ENCODE measurements around the gene CASKIN1.

Gene CASKIN1

DNA sequence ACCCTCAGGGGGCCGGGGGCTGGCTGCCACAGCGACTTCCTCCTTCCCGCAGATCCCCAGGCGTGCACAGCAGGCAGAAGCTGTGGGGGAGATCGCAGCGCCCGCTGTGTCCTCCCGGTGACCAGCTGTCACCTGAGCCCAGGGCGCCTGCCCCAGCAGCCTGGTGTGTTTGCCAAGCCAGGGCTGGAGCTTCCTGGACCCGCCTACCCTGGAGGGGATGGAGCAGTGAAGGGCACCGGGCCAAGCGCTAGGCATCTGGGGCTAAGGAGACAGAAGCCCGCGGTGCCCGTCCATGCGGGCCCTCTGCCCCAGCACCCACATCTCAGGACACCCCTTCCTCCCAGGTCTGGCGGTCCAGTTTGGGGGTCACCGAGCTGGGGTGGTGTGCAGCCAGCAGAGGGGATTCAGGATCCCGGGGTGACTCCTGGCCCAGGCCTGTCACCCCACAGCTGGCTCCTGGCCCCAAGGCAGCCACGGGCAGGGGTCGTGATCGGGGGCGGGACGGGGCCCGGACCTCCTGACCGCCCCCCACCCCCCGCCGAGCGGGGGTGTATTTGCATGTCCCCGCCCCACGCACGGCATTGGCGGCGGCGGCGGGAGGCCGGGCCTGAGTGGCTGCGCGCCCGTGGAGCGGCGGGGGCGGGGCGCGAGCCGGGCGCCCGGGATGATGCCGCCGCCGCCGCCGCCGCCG is 48.3 kb downstream of the CASKIN1 start, which contains the start of gene RAB26:
Gene RAB26, plus strand, starts transcription at position 645 of the 691 bp plus-strand sequence. CDS start 159 bp downstream, outside the sequence.
- peak within 1 kb of the TSS; percentile 93 for H3K9ac ChIP-seq (ENCODE audit: low read depth, low read length, poor library complexity)
- WGBS, 2 donors (ENCODE audit: extremely low coverage in 2 of 2, insufficient read length in 2 of 2, insufficient replicate concordance in 1 of 2), result no CpG with 5 or more reads among the region's 55 CpGs
- H2BK15ac ChIP-seq (ENCODE audit: low read length), result peak within 1 kb of the TSS; percentile 81
- peak within 1 kb of the TSS in 1 of 2 donors; percentile 77 for H3K4me3 ChIP-seq (ENCODE audit: low read length in 2 of 2)
- peak within 1 kb of the TSS; percentile 31 for H2BK120ac ChIP-seq (ENCODE audit: low read depth, low read length)
- peak within 1 kb of the TSS; percentile 95 for H3K18ac ChIP-seq (ENCODE audit: low read length)
- peak within 1 kb of the TSS; percentile 93 for H3K23ac ChIP-seq (ENCODE audit: low read depth, low read length, poor library complexity)
- H3K4me1 ChIP-seq (ENCODE audit: control insufficient read depth in 2 of 2, insufficient read depth in 1 of 2, low read depth in 1 of 2, low read length in 2 of 2), result peaks cover 6 to 39% of the 10 kb centered on the region in 2 donors
- peak within 1 kb of the TSS; percentile 99 for H3K14ac ChIP-seq (ENCODE audit: low read length)
- H3K9me3 ChIP-seq (replicated peaks in 1 of 2; ENCODE audit: control insufficient read depth in 2 of 2, insufficient read depth in 1 of 2, low read depth in 1 of 2, low read length in 2 of 2), result no peaks in the 10 kb centered on the region
- H3K79me1 ChIP-seq (ENCODE audit: low read depth, low read length), result peaks cover 11% of the 10 kb centered on the region
- H2AK5ac ChIP-seq (ENCODE audit: low read depth, low read length), result peak within 1 kb of the TSS; percentile 92
- peak within 1 kb of the TSS; percentile 6 for H4K8ac ChIP-seq (ENCODE audit: low read depth, low read length)
- DNase-seq (ENCODE audit: low spot score), result peak; percentile 70
- H3K4me2 ChIP-seq (ENCODE audit: insufficient read depth, low read length, poor library complexity, severe bottlenecking), result peak within 1 kb of the TSS; percentile 91
- no peak within 1 kb of the TSS for H2AFZ ChIP-seq (ENCODE audit: low read length)
- H3K27ac ChIP-seq (replicated peaks; ENCODE audit: low read length), result peak within 1 kb of the TSS; percentile 64
- H3K27me3 ChIP-seq (ENCODE audit: control insufficient read depth in 3 of 3, insufficient read depth in 3 of 3, low read depth in 1 of 3, low read length in 3 of 3), result no peaks in the 10 kb centered on the region
- H2BK5ac ChIP-seq (ENCODE audit: low read length), result no peak within 1 kb of the TSS
- no peak within 1 kb of the TSS for H2BK12ac ChIP-seq (ENCODE audit: low read length)
- no peak within 1 kb of the TSS for H4K91ac ChIP-seq (ENCODE audit: low read depth, low read length, poor library complexity)
- H3K4ac ChIP-seq (ENCODE audit: low read length), result no peak within 1 kb of the TSS
- peaks cover 12 to 26% of the 10 kb centered on the region in 2 donors for H3K36me3 ChIP-seq (replicated peaks in 1 of 2; ENCODE audit: control insufficient read depth in 2 of 2, insufficient read depth in 2 of 2, low read length in 2 of 2)

DNA sequence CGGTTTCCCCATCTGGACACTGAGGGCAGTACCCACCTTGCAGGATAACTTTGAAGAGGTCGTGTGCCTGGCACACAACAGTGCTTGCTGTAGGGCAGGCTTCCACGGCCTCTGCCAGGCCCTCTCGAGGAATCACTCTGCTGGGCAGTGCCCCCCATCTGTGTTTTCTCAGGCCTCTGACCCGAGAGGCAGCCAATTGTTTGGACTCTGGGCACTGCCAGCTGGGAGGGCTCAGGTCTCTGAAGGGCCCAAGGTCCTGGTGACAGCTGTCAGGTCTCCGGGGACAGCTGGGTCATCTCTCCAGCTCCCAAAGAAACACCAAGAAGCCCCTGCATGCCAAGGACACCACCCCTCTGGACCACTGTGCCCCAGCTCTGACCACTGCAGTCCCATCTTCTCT is 49.0 kb downstream of the CASKIN1 start:
- no peak for DNase-seq (ENCODE audit: low spot score)
- no peak overlapping the region for H3K4ac ChIP-seq (ENCODE audit: low read length)

DNA sequence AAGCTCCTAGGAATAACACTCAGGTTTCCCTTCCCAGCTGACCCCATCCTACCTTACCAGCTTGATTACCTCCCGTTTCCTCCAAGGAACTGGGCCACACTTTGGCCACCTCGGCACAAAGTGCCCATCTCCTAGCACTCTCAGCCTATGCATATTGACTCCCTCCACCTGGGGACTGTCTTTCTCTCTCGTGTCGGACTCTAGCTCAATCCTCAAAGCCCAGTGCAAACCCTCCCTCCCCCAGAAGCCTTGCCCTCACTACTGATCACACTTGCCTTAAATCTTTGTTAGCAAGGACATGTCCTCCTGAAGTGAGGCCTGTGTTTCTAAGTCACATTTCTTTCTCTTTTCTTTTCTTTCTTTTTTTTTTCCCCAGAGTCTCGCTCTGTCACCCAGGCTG is 50.6 kb downstream of the CASKIN1 start:
- H4K8ac ChIP-seq (ENCODE audit: low read depth, low read length), result no peak overlapping the region
- H3K23ac ChIP-seq (ENCODE audit: low read depth, low read length, poor library complexity), result no peak overlapping the region
- H3K4me1 ChIP-seq (ENCODE audit: control insufficient read depth in 2 of 2, insufficient read depth in 1 of 2, low read depth in 1 of 2, low read length in 2 of 2), result peaks cover 2 to 23% of the 10 kb centered on the region in 2 donors
- WGBS, 2 donors (ENCODE audit: extremely low coverage in 2 of 2, insufficient read length in 2 of 2, insufficient replicate concordance in 1 of 2), result no CpG with 5 or more reads among the region's 5 CpGs
- no peaks in the 10 kb centered on the region for H3K9me3 ChIP-seq (replicated peaks in 1 of 2; ENCODE audit: control insufficient read depth in 2 of 2, insufficient read depth in 1 of 2, low read depth in 1 of 2, low read length in 2 of 2)
- no peak overlapping the region for H3K18ac ChIP-seq (ENCODE audit: low read length)
- no peak overlapping the region for H2BK12ac ChIP-seq (ENCODE audit: low read length)
- no peak overlapping the region for H3K14ac ChIP-seq (ENCODE audit: low read length)
- H2AFZ ChIP-seq (ENCODE audit: low read length), result no peak overlapping the region
- H2BK5ac ChIP-seq (ENCODE audit: low read length), result no peak overlapping the region
- H3K4me3 ChIP-seq (ENCODE audit: low read length in 2 of 2), result no peak overlapping the region
- H3K4me2 ChIP-seq (ENCODE audit: insufficient read depth, low read length, poor library complexity, severe bottlenecking), result no peak overlapping the region
- no peaks in the 10 kb centered on the region for H3K27me3 ChIP-seq (ENCODE audit: control insufficient read depth in 3 of 3, insufficient read depth in 3 of 3, low read depth in 1 of 3, low read length in 3 of 3)
- no peak for DNase-seq (ENCODE audit: low spot score)
- no peak overlapping the region for H2BK120ac ChIP-seq (ENCODE audit: low read depth, low read length)
- H3K9ac ChIP-seq (ENCODE audit: low read depth, low read length, poor library complexity), result no peak overlapping the region
- H2AK5ac ChIP-seq (ENCODE audit: low read depth, low read length), result no peak overlapping the region
- H3K27ac ChIP-seq (replicated peaks; ENCODE audit: low read length), result no peak overlapping the region
- H4K91ac ChIP-seq (ENCODE audit: low read depth, low read length, poor library complexity), result no peak overlapping the region
- no peak overlapping the region for H2BK15ac ChIP-seq (ENCODE audit: low read length)
- peaks cover 0 to 3% of the 10 kb centered on the region in 2 donors for H3K36me3 ChIP-seq (replicated peaks in 1 of 2; ENCODE audit: control insufficient read depth in 2 of 2, insufficient read depth in 2 of 2, low read length in 2 of 2)
- peaks cover 6% of the 10 kb centered on the region for H3K79me1 ChIP-seq (ENCODE audit: low read depth, low read length)
- H3K4ac ChIP-seq (ENCODE audit: low read length), result no peak overlapping the region

More for the DNA sequence above, 49.0 kb downstream of the CASKIN1 start:
- Histone ChIP-seq H4K91ac (ENCODE audit: low read depth, low read length, poor library complexity) (no peak overlapping the region), H2BK120ac (ENCODE audit: low read depth, low read length) (no peak overlapping the region), H2AFZ (ENCODE audit: low read length) (no peak overlapping the region), H4K8ac (ENCODE audit: low read depth, low read length) (no peak overlapping the region), H3K9ac (ENCODE audit: low read depth, low read length, poor library complexity) (no peak overlapping the region), H2BK12ac (ENCODE audit: low read length) (no peak overlapping the region), H3K27me3 (ENCODE audit: control insufficient read depth in 3 of 3, insufficient read depth in 3 of 3, low read depth in 1 of 3, low read length in 3 of 3) (no peaks in the 10 kb centered on the region), H3K4me2 (ENCODE audit: insufficient read depth, low read length, poor library complexity, severe bottlenecking) (no peak overlapping the region), H3K79me1 (ENCODE audit: low read depth, low read length) (peaks cover 6% of the 10 kb centered on the region), H2AK5ac (ENCODE audit: low read depth, low read length) (peak overlapping the region; percentile 78), H3K18ac (ENCODE audit: low read length) (peak overlapping the region; percentile 80), H3K14ac (ENCODE audit: low read length) (no peak overlapping the region), H3K4me3 (ENCODE audit: low read length in 2 of 2) (no peak overlapping the region), H2BK15ac (ENCODE audit: low read length) (peak overlapping the region; percentile 4), H3K4me1 (ENCODE audit: control insufficient read depth in 2 of 2, insufficient read depth in 1 of 2, low read depth in 1 of 2, low read length in 2 of 2) (peaks cover 2 to 33% of the 10 kb centered on the region in 2 donors), H3K23ac (ENCODE audit: low read depth, low read length, poor library complexity) (no peak overlapping the region), H3K9me3 (replicated peaks in 1 of 2; ENCODE audit: control insufficient read depth in 2 of 2, insufficient read depth in 1 of 2, low read depth in 1 of 2, low read length in 2 of 2) (no peaks in the 10 kb centered on the region), H2BK5ac (ENCODE audit: low read length) (no peak overlapping the region), H3K27ac (replicated peaks; ENCODE audit: low read length) (no peak overlapping the region), H3K36me3 (replicated peaks in 1 of 2; ENCODE audit: control insufficient read depth in 2 of 2, insufficient read depth in 2 of 2, low read length in 2 of 2) (peaks cover 9 to 19% of the 10 kb centered on the region in 2 donors)
- no CpG with 5 or more reads among the region's 6 CpGs for WGBS, 2 donors (ENCODE audit: extremely low coverage in 2 of 2, insufficient read length in 2 of 2, insufficient replicate concordance in 1 of 2)

DNA sequence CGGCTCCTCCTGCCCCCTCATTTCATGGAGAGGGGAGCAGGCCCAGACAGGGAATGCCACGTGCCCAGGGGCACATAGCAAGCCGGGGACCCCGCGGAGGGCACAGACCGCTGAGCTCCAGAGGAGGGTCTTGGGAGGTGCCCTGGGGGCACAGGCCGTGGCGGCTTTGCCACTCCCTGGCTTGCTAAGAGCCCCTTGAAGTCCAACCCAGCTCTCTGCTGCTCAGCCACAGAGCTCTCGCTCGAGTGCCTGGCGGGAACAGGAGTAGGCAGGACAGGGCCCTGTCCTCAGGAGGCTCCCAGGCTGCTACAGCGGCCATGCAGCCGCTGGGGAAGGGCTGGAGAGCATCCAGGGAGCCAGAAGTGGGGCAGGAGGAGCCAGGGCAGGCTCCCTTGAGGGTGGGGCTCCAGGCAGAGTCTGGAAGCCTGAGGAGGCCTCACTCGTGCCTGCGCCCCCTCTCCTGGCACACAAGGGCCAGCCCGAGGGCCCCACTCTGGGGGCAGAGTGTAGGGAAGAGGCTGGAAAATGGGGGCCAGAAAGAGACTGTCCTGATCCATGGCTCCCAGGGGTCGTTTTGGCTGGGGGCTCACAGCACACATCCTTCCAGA is 52.4 kb downstream of the CASKIN1 start:
- Histone ChIP-seq H3K27me3 (ENCODE audit: control insufficient read depth in 3 of 3, insufficient read depth in 3 of 3, low read depth in 1 of 3, low read length in 3 of 3) (no peaks in the 10 kb centered on the region), H3K9me3 (replicated peaks in 1 of 2; ENCODE audit: control insufficient read depth in 2 of 2, insufficient read depth in 1 of 2, low read depth in 1 of 2, low read length in 2 of 2) (no peaks in the 10 kb centered on the region), H3K79me1 (ENCODE audit: low read depth, low read length) (peaks cover 2% of the 10 kb centered on the region), H3K18ac (ENCODE audit: low read length) (no peak overlapping the region), H4K8ac (ENCODE audit: low read depth, low read length) (no peak overlapping the region), H3K4me1 (ENCODE audit: control insufficient read depth in 2 of 2, insufficient read depth in 1 of 2, low read depth in 1 of 2, low read length in 2 of 2) (peaks cover 2 to 5% of the 10 kb centered on the region in 2 donors), H2BK5ac (ENCODE audit: low read length) (peak overlapping the region; percentile 90), H2AK5ac (ENCODE audit: low read depth, low read length) (peak overlapping the region; percentile 84), H3K4me3 (ENCODE audit: low read length in 2 of 2) (peak overlapping the region in 1 of 2 donors; percentile 63), H3K9ac (ENCODE audit: low read depth, low read length, poor library complexity) (no peak overlapping the region), H4K91ac (ENCODE audit: low read depth, low read length, poor library complexity) (no peak overlapping the region), H3K4ac (ENCODE audit: low read length) (no peak overlapping the region), H2AFZ (ENCODE audit: low read length) (no peak overlapping the region), H3K4me2 (ENCODE audit: insufficient read depth, low read length, poor library complexity, severe bottlenecking) (no peak overlapping the region), H3K14ac (ENCODE audit: low read length) (peak overlapping the region; percentile 21), H2BK12ac (ENCODE audit: low read length) (no peak overlapping the region), H3K27ac (replicated peaks; ENCODE audit: low read length) (no peak overlapping the region), H3K23ac (ENCODE audit: low read depth, low read length, poor library complexity) (no peak overlapping the region), H3K36me3 (replicated peaks in 1 of 2; ENCODE audit: control insufficient read depth in 2 of 2, insufficient read depth in 2 of 2, low read length in 2 of 2) (no peaks in the 10 kb centered on the region), H2BK120ac (ENCODE audit: low read depth, low read length) (no peak overlapping the region), H2BK15ac (ENCODE audit: low read length) (peak overlapping the region; percentile 75)
- no peak for DNase-seq (ENCODE audit: low spot score)
- no CpG with 5 or more reads among the region's 17 CpGs for WGBS, 2 donors (ENCODE audit: extremely low coverage in 2 of 2, insufficient read length in 2 of 2, insufficient replicate concordance in 1 of 2)

All from neuronal stem cell (in vitro differentiated cells).